Neural progenitor cell (in vitro differentiated cells): ENCODE data around the gene IYD. TPM values are rescaled to one million over a fixed set of nuclear protein-coding genes. Genes with fewer than 3 reads are reported as not detected.

Experiments used
- DNase-seq: peaks from one replicate; pipeline ENCODE4 v3.0.0-alpha.2; 2016; ENCODE audit warnings: low spot score
- H2AFZ ChIP-seq: fragments of 200-600 bp; sonication (generic); replicated peaks from 2 replicates; pipeline ENCODE4 v1.6.1; 2016; ENCODE audit warnings: antibody characterized with exemption
- H3F3A ChIP-seq: fragments of 200-600 bp; sonication (generic); 2 replicates; pipeline ENCODE4 v1.6.1; 2016; ENCODE audit warnings: antibody characterized with exemption, low read depth
- H3K27ac ChIP-seq: fragments of 200-600 bp; sonication (generic); 2 replicates; pipeline ENCODE4 v1.5.1; 2016; ENCODE audit warnings: mild to moderate bottlenecking
- H3K27me3 ChIP-seq: fragments of 200-600 bp; sonication (generic); 2 replicates; pipeline ENCODE4 v1.6.1; 2016; ENCODE audit warnings: mild to moderate bottlenecking, moderate library complexity
- H3K36me3 ChIP-seq: fragments of 200-600 bp; sonication (generic); 2 replicates; pipeline ENCODE4 v1.5.1; 2016
- H3K4me1 ChIP-seq: fragments of 200-600 bp; sonication (generic); 2 replicates; pipeline ENCODE4 v1.6.1; 2016; ENCODE audit warnings: mixed run types
- H3K4me2 ChIP-seq: fragments of 200-600 bp; sonication (generic); 2 replicates; pipeline ENCODE4 v1.6.1; 2016
- H3K4me3 ChIP-seq: fragments of 200-600 bp; sonication (generic); 2 replicates; pipeline ENCODE4 v1.5.1; 2016
- H3K79me2 ChIP-seq: fragments of 200-600 bp; sonication (generic); 2 replicates; pipeline ENCODE4 v1.6.1; 2016; ENCODE audit warnings: low read depth
- H3K9ac ChIP-seq: fragments of 200-600 bp; sonication (generic); 2 replicates; pipeline ENCODE4 v1.6.1; 2016
- H3K9me3 ChIP-seq: fragments of 200-600 bp; sonication (generic); 2 replicates; pipeline ENCODE4 v1.5.1; 2016; ENCODE audit warnings: low read depth
- H4K20me1 ChIP-seq: fragments of 200-600 bp; sonication (generic); 2 replicates; pipeline ENCODE4 v1.6.1; 2016; ENCODE audit warnings: low read depth
- H3K27ac Mint-ChIP-seq: 3 replicates; pipeline ENCODE4 v1.8.0; 2021; ENCODE audit warnings: mixed read lengths
- H3K27me3 Mint-ChIP-seq: 2 replicates; pipeline ENCODE4 v1.8.0; 2022; ENCODE audit warnings: low read depth, mild to moderate bottlenecking, inconsistent platforms, moderate library complexity, mixed read lengths; ENCODE audit not compliant: insufficient read depth
- H3K36me3 Mint-ChIP-seq: 3 replicates; pipeline ENCODE4 v1.8.0; 2021; ENCODE audit warnings: mixed read lengths
- H3K4me1 Mint-ChIP-seq: 3 replicates; pipeline ENCODE4 v1.8.0; 2021; ENCODE audit warnings: mixed read lengths
- H3K4me3 Mint-ChIP-seq: 3 replicates; pipeline ENCODE4 v1.8.0; 2021; ENCODE audit warnings: mild to moderate bottlenecking, moderate library complexity, mixed read lengths
- H3K9me3 Mint-ChIP-seq: 3 replicates; pipeline ENCODE4 v1.8.0; 2020; ENCODE audit warnings: mixed read lengths
- EZH2 ChIP-seq: fragments of 200-600 bp; sonication (generic); IDR thresholded peaks from 2 replicates; pipeline ENCODE4 v1.6.1; 2017; ENCODE audit warnings: antibody characterized with exemption, mild to moderate bottlenecking, moderate library complexity
- EZH2phosphoT487 ChIP-seq: fragments of 200-600 bp; sonication (generic); IDR thresholded peaks from 2 replicates; pipeline ENCODE4 v1.6.1; 2017; ENCODE audit warnings: antibody characterized with exemption
- small RNA-seq: library from RNA; depleted of rRNA; stranded (forward); fragments of <200 nt; gene quantifications from one replicate; pipeline ENCODE3, GENCODE V24; 2015
- total RNA-seq: library from RNA; depleted of rRNA; stranded (reverse); fragments of >200 nt; gene quantifications from 2 replicates; pipeline ENCODE4 v1.2.3, GENCODE V29; 2015; ENCODE audit warnings: low replicate concordance
- TF ChIP-seq, protein P1 (sequence below): fragments of 200-600 bp; sonication (generic); IDR thresholded peaks from 2 replicates; pipeline ENCODE4 v1.5.1; 2017; ENCODE audit warnings: antibody characterized with exemption, mild to moderate bottlenecking

The IYD gene
- total RNA-seq, 1 donor from 2014 or later: not detected

DNA sequence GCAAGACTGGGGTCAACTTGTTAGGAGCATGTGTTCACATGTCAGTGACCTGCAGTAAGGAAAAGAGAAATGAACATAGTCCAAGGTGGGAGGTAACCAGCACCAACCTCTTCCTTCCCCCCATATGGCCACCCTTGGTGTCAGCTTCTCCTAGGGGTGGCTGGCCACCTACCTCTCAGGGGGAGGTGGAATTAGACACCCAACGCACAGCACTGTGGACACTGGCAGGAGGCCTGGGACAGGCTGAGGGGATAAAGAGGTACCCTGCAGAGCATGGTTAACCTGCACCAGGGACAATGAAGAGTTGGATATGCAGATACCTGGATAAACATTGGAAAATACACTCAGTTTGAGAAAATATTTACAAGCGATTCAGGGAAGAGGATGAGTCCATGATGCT, 84.5 kb downstream of the IYD start:
- Histone ChIP-seq H4K20me1 (no peaks in the 10 kb centered on the region), H3K27ac (no peak overlapping the region), H2AFZ (no peak overlapping the region), H3K9me3 (no peaks in the 10 kb centered on the region), H3K4me1 (peaks cover 3% of the 10 kb centered on the region), H3K4me2 (no peak overlapping the region), H3K4me3 (no peak overlapping the region), H3F3A (no peaks in the 10 kb centered on the region), H3K9ac (no peak overlapping the region), H3K27me3 (no peaks in the 10 kb centered on the region), H3K79me2 (no peaks in the 10 kb centered on the region), H3K36me3 (no peaks in the 10 kb centered on the region)
- H3K36me3 Mint-ChIP-seq: no peaks in the 10 kb centered on the region
- TF ChIP-seq, protein P1, sequence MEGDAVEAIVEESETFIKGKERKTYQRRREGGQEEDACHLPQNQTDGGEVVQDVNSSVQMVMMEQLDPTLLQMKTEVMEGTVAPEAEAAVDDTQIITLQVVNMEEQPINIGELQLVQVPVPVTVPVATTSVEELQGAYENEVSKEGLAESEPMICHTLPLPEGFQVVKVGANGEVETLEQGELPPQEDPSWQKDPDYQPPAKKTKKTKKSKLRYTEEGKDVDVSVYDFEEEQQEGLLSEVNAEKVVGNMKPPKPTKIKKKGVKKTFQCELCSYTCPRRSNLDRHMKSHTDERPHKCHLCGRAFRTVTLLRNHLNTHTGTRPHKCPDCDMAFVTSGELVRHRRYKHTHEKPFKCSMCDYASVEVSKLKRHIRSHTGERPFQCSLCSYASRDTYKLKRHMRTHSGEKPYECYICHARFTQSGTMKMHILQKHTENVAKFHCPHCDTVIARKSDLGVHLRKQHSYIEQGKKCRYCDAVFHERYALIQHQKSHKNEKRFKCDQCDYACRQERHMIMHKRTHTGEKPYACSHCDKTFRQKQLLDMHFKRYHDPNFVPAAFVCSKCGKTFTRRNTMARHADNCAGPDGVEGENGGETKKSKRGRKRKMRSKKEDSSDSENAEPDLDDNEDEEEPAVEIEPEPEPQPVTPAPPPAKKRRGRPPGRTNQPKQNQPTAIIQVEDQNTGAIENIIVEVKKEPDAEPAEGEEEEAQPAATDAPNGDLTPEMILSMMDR: no peak
- TF ChIP-seq EZH2: no peak
- TF ChIP-seq EZH2phosphoT487: no peak
- H3K9me3 Mint-ChIP-seq: no peaks in the 10 kb centered on the region
- H3K4me3 Mint-ChIP-seq: no peak overlapping the region
- DNase-seq: no peak
- H3K4me1 Mint-ChIP-seq: peaks cover 45% of the 10 kb centered on the region
- peaks cover 8% of the 10 kb centered on the region for H3K27me3 Mint-ChIP-seq
- H3K27ac Mint-ChIP-seq: no peak overlapping the region

Small RNAs within 50 kb of the gene (small RNA-seq; reads per million reads assigned to genes)
- 0.25 reads per million, percentile 14 among the genes with 10 or more reads in this experiment for gene RNU4-7P

Other genes starting within 250 kb of the IYD start
- 0.06 and 0.26 TPM in 2 replicates for gene PPP1R14C, start 226.0 kb upstream of the IYD start, total RNA-seq
- 4.6 and 4.7 TPM in 2 replicates for gene PLEKHG1, start 230.9 kb downstream of the IYD start, total RNA-seq